H1 (cell line): ENCODE results near the gene NEDD4L. TPM values are rescaled to one million over a fixed set of nuclear protein-coding genes. Genes with fewer than 3 reads are reported as not detected.

ENCODE experiments used
- NRF1 ChIP-seq: IDR thresholded peaks from 2 replicates; pipeline ENCODE4 v1.6.1; 2011; ENCODE audit warnings: mild to moderate bottlenecking, low read depth, low read length, improper control_type of control experiment
- RNF2 ChIP-seq: fragments of 200-900, 300-1000 bp; sonication (generic); IDR thresholded peaks from 2 replicates; pipeline ENCODE4 v1.7.1; 2016; ENCODE audit warnings: borderline replicate concordance, low read depth, mild to moderate bottlenecking, antibody characterized with exemption, low read length; ENCODE audit not compliant: poor library complexity, severe bottlenecking; ENCODE audit errors: missing control alignments
- SP2 ChIP-seq: IDR thresholded peaks from 2 replicates; pipeline ENCODE4 v1.6.1; 2012; ENCODE audit warnings: mild to moderate bottlenecking, low read length, inconsistent platforms
- SUZ12 ChIP-seq: fragments of 200-600 bp; sonication (generic); IDR thresholded peaks from 2 replicates; pipeline ENCODE4 v1.6.1; 2012; ENCODE audit warnings: mild to moderate bottlenecking, inconsistent platforms, low read length, moderate library complexity, mixed read lengths
- polyA plus RNA-seq, 7 experiments: library from polyadenylated mRNA; depleted of rRNA in 3 of 7; stranded (reverse) in 5 of 7; unstranded in 2 of 7; fragments of >200 nt in 5 of 7; fragments of 200-250 nt in 2 of 7; gene quantifications; 1 replicate in 5 of 7; 2 replicates in 1 of 7; 4 replicates in 1 of 7; pipeline versions ENCODE4 v1.2.1 to v1.2.3, GENCODE V29; 2011 to 2013; ENCODE audit warnings: missing spikeins in 2 of 7, mixed read lengths in 2 of 7
- total RNA-seq: library from RNA; stranded (reverse); fragmentation: NEBNext Ultra II Directional; extraction: Animal tissue kit (Norgen Biotek cat#: 25700); gene quantifications from 2 replicates; pipeline ENCODE4 v1.2.1, GENCODE V29; 2021

Gene NEDD4L
- total and polyA plus RNA-seq, 2 of the 8 experiments (the other 6 are each of a cell fraction or from before 2014, with no cell fraction given): 37.3 to 69.8 TPM

GRCh38 chr18:58362829-58363271, 318.8 kb downstream of the NEDD4L start (continued):
- TF ChIP-seq RNF2: no peak
- no peak for TF ChIP-seq SP2
- TF ChIP-seq SUZ12: no peak
- no peak for TF ChIP-seq NRF1
